GM19324 (cell line): ENCODE data around the gene HNF1B.
A peak's percentile ranks its signal among the peaks of the same experiment; 100 is the strongest.

ENCODE experiments used
- ATAC-seq: cut with Tn5 transposase; IDR thresholded peaks from one replicate; pipeline ENCODE4 v1.9.1; 2021; ENCODE audit warnings: mild to moderate bottlenecking, moderate library complexity; ENCODE audit not compliant: unreplicated experiment, low FRiP score

Gene HNF1B

GRCh38 chr17:37762666-37763065 is 17.8 kb upstream of the HNF1B start:
- ATAC-seq: no peak

DNA sequence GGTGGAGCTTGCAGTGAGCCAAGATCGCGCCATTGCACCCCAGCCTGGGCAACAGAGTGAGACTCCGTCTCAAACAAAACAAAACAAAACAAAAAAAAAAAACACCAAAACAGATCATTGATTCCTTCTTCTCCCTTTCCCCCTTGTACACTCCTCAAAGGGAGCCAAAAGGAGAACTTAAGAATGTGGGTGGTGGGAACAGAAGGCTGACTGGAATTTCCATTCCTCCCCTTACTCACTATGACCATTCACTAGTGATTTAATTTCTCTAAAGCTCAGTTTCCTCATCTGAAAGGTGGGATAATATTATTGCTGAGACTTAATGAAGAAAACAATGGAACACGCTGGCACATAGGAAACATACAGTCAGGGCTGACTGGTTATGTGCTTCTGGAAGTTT is 17.1 kb upstream of the HNF1B start:
- no peak for ATAC-seq

DNA sequence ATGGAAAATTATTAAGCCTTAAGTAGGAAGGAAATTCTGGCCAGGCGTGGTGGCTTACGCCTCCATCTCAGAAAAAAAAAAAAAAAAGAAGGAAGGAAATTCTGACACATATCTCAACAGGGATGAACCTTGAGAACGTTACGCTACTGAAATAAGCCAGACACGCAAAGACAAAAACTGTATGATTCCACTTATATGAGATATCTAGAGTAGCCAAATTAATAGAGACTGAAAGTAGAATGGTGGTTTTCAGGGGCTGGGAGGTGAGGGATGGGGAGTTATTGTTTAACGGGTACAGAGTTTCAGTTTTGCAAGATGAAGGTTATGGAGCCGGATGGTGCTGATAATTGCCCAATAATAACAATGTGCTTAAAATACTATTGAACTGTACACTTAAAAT is 16.2 kb upstream of the HNF1B start:
- peak; percentile 47 for ATAC-seq

DNA sequence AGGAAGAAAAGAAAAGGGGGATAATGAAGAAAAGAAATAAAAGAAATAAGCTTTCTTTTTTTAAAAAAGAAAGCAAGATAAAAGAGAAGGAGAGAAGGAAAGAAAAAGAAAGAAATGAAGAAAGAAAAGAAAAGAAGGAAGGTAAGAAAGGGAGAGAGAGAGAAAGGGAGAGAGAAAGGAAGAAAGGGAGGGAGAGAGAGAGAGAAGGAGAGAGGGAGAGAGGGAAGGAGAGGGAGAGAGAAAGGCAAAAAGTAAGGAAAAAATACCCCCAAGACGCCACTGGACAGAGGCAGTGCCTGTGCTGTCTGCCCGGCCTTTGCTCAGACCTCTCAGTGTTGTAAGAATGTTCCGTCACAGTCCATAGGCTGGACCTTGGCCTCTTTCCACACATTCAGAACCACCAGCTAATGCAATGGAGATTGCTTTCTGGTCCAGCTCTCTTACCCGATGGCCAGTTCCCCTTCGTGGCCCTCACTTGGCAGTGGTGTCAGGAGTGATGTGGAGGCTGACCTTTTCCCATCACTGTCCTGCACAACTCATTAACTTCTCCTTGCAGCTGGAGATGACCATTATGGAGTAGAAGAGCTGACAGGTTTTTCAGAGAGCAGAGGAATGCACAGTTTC is 14.3 kb upstream of the HNF1B start:
- no peak for ATAC-seq

DNA sequence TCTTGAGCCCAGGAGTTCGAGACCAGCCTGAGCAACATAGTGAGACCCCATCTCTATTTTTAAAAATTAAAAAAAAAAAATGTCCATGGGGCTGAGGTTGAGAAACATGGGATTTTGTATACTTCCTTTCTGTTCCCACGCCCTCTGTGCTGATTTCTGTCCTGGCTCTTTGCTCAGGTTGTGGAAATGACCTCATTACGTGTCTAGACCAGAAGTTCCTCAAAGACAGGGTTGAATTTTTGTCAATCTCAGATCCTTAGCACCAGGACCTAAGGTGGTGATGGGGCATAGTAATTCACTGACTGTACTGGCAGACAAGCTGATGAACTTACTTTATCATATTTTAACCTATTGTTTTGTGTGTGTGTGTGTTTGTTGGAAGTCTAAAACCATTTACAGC is 11.2 kb upstream of the HNF1B start:
- ATAC-seq: no peak

GRCh38 chr17:37755455-37755854 is 10.6 kb upstream of the HNF1B start:
- ATAC-seq: no peak

- no peak for ATAC-seq
These were observed 9.5 kb upstream of the HNF1B start for GRCh38 chr17:37754363-37754762.

GRCh38 chr17:37752482-37752881 is 7.6 kb upstream of the HNF1B start:
- no peak for ATAC-seq

DNA sequence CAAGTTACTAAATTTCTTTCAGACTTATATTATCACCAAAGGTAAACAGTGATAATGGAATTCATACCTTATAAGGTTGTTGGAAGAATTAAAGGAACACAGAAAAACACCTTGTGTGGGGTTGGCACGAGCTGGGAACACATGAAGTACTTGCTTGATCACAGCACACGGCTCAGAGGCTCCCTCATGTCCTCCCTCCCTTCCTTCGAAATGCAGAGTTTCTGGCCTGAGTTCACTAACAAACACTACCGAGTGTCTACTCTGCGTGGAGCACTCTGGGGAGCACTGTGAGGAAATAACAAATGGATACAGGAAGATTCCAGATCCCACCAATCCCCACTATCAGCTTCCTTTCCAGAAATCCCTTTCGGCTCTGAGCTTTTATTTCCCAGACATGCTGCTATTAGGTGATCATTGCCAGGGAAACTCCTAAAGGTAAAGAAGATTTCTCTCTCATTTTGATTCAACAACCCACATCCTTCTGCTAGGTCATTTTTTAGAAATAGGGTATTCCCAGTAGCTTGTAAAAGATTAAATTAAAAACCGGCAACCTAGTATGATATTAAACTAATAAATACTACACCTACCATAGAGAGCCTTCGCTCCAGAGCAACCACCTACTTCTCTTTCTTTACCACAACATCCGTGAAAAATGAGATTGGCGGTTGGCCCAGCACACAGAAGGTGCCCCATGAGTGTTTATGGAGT is 6.1 kb upstream of the HNF1B start:
- ATAC-seq: no peak

DNA sequence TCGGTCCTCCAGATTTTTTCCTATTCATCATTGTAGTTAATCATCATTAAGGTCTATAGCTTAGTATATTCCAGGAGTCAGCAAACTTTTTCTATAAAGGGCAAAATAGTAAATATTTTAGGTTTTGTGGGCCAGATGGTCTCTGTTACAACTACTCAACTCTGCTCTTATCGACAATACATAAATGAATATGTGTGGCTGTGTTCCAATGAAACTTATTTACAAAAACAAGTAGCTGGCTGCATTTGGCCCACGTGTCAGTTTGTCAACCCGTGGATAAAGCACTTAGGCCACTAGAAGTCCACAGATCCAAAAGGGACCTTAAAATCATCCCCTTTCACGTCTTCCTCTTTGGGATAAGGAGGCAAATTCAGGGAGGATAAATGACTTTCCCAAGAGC is 5.4 kb upstream of the HNF1B start:
- no peak for ATAC-seq

DNA sequence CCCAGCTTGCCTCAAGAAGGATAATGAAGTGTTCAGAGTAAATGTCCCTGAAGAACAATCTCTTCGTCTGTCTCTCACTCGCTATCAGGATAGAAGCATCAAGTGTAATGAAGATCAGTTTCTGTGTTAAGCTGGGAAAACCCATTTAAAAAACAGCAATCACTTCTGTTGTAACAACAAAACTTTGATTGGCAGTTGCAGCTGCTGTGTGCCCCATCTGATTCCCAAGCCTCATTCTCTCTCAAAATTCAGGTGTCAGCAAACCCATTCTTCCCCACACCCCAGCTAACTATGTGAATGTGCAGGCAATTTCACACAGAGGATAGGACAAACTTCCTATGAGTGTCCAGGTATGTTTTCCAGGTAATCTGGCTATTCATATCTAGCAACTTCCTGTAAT is 2.4 kb upstream of the HNF1B start:
- ATAC-seq: no peak

- ATAC-seq: no peak
These were observed 1.8 kb upstream of the HNF1B start for GRCh38 chr17:37746617-37747016.

- ATAC-seq: no peak
These were observed 1.1 kb upstream of the HNF1B start for GRCh38 chr17:37745801-37746426.

- peak; percentile 1 for ATAC-seq
These were observed 279 bp downstream of the HNF1B start for GRCh38 chr17:37744633-37744927.

GRCh38 chr17:37743875-37744632 is 805 bp downstream of the HNF1B start:
- peak; percentile 16 for ATAC-seq

GRCh38 chr17:37743612-37743874 is 1.3 kb downstream of the HNF1B start:
- ATAC-seq: no peak

- no peak for ATAC-seq
These were observed 1.9 kb downstream of the HNF1B start for GRCh38 chr17:37742762-37743611.

DNA sequence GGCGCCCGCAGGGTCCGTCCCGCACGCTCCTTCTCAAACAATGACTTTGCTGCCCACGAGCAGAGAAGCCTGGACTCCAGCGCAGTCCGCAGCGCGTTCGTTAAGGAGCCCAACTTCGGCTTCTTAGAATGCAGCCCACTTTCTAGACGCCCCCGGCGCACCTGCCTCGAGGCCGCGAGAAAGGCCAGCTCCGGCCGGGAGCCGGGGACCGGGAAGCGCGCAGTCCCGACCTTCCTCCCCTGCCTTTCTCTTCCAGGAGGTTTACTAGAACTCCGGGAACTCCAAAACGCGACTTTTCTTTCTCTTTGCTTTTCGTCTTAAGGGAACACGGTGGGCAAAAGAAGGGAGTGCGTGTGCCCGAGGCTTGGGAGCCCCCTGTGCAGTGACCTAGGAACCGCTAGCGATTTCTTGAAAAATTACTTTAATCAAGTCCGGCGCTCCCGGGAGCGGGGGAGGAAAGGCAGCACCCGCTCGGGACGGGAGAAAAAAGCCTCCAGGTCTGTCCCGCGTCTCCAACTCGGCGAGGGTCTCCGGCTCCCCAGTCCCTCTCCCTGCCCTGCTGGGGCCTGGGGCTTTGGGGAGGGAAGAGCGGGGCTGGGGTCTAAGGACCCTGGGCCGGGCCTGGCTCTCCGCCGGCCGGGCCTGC is 2.6 kb downstream of the HNF1B start:
- ATAC-seq: no peak

GRCh38 chr17:37741341-37742115 is 3.3 kb downstream of the HNF1B start:
- ATAC-seq: no peak

DNA sequence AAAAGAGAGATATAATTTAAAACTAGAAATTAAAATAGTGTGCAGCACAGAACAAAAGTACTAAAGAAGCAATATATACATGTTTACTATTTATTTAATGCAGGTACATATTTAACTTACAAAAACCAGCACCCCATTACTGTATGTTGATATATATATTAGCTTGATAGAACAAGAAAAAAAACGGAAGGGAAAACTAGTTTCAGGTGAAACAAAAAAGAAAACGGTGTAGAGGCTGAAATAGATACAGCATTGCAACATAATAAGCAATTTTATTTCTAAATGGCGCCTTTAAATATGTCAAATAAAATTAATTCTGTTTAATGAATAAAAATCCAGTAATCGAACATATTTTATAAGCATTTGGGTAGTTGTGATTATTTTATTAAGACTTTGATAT is 3.9 kb downstream of the HNF1B start:
- no peak for ATAC-seq
